ENCODE measurements around the gene DESI1.

DNA sequence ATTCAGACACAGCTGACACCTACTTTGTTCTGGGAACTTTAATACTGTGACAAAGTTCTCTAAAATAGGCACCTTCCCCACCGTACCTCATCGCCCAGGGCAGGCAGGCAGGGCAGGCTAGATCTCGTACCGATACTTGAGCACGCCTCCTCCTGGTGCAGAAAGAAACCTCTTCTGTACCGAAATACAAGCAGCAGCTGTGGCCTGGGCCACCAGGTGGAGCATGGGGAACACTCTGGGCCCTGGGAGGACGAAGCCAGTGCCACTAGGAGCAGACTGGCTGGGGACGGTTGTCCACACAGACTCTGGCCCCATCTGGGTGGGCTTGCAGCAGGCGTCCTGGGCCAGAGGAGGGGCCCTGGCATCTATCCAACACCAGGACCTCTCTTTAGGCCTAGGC is 44.0 kb downstream of the DESI1 start:
- TF ChIP-seq CTCF (IDR thresholded peaks at IDR 0.05) (peak; percentile 56), PHF8 (IDR thresholded peaks at IDR 0.05; ENCODE audit: borderline replicate concordance, low read depth) (no peak), POLR2A (IDR thresholded peaks at IDR 0.05; ENCODE audit: low read length) (no peak), MYC (IDR thresholded peaks at IDR 0.05; ENCODE audit: borderline replicate concordance, low read length) (no peak), EHMT2 (IDR thresholded peaks at IDR 0.05; ENCODE audit: low read depth) (no peak), ESRRA (IDR thresholded peaks at IDR 0.05; ENCODE audit: borderline replicate concordance, low read length) (no peak), RAD21 (conservative IDR thresholded peaks at IDR 0.05 in 1 of 2, IDR thresholded peaks at IDR 0.05 in 1 of 2) (peak; percentile 61 to 74)
- TF ChIP-seq, protein P1, sequence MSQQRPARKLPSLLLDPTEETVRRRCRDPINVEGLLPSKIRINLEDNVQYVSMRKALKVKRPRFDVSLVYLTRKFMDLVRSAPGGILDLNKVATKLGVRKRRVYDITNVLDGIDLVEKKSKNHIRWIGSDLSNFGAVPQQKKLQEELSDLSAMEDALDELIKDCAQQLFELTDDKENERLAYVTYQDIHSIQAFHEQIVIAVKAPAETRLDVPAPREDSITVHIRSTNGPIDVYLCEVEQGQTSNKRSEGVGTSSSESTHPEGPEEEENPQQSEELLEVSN (IDR thresholded peaks at IDR 0.05; ENCODE audit: borderline replicate concordance, low read depth), result no peak
- TF ChIP-seq, protein P2, sequence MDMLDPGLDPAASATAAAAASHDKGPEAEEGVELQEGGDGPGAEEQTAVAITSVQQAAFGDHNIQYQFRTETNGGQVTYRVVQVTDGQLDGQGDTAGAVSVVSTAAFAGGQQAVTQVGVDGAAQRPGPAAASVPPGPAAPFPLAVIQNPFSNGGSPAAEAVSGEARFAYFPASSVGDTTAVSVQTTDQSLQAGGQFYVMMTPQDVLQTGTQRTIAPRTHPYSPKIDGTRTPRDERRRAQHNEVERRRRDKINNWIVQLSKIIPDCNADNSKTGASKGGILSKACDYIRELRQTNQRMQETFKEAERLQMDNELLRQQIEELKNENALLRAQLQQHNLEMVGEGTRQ (IDR thresholded peaks at IDR 0.05), result no peak

Measured in A549 (cell line).